Measurements from ENCODE around the gene TSPAN1. TPM values are rescaled to one million over a fixed set of nuclear protein-coding genes. Genes with fewer than 3 reads are reported as not detected.

The TSPAN1 gene
- total and polyA plus RNA-seq, 2 of the 13 experiments (the other 11 are each of a cell fraction or from before 2014, with no cell fraction given) = 1.7 to 2.9 TPM

- TF ChIP-seq, protein P1, sequence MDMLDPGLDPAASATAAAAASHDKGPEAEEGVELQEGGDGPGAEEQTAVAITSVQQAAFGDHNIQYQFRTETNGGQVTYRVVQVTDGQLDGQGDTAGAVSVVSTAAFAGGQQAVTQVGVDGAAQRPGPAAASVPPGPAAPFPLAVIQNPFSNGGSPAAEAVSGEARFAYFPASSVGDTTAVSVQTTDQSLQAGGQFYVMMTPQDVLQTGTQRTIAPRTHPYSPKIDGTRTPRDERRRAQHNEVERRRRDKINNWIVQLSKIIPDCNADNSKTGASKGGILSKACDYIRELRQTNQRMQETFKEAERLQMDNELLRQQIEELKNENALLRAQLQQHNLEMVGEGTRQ (IDR thresholded peaks at IDR 0.05; ENCODE audit: low read depth, low read length) = no peak
- TF ChIP-seq, protein P1 (CRISPR knock-in tag; IDR thresholded peaks at IDR 0.05; ENCODE audit: borderline replicate concordance) = no peak
- peak; percentile 32 for TF ChIP-seq SKI (IDR thresholded peaks at IDR 0.05; ENCODE audit: partially characterized antibody)
- no peak for TF ChIP-seq ZNF883 (CRISPR knock-in tag; IDR thresholded peaks at IDR 0.05; ENCODE audit: not compliant biosample characterization)
- TF ChIP-seq HMGXB4 (CRISPR knock-in tag; IDR thresholded peaks at IDR 0.05; ENCODE audit: borderline replicate concordance in 1 of 2, low read depth in 1 of 2) = no peak
- TF ChIP-seq AKAP8 (CRISPR knock-in tag; IDR thresholded peaks at IDR 0.05) = no peak
- no peak for TF ChIP-seq RBM22 (optimal IDR thresholded peaks at IDR 0.05; ENCODE audit: low read length)
- TF ChIP-seq, protein P2, sequence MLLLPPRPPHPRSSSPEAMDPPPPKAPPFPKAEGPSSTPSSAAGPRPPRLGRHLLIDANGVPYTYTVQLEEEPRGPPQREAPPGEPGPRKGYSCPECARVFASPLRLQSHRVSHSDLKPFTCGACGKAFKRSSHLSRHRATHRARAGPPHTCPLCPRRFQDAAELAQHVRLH (CRISPR knock-in tag; IDR thresholded peaks at IDR 0.05; ENCODE audit: borderline replicate concordance, low read depth) = peak; percentile 25; the same call in 1 of the 2 replicates
- TF ChIP-seq RFXAP (CRISPR knock-in tag; IDR thresholded peaks at IDR 0.05; ENCODE audit: borderline replicate concordance) = no peak
- TF ChIP-seq REL (CRISPR knock-in tag; conservative IDR thresholded peaks at IDR 0.05) = no peak
- TF ChIP-seq, protein P3, sequence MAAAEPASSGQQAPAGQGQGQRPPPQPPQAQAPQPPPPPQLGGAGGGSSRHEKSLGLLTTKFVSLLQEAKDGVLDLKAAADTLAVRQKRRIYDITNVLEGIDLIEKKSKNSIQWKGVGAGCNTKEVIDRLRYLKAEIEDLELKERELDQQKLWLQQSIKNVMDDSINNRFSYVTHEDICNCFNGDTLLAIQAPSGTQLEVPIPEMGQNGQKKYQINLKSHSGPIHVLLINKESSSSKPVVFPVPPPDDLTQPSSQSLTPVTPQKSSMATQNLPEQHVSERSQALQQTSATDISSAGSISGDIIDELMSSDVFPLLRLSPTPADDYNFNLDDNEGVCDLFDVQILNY (CRISPR knock-in tag; conservative IDR thresholded peaks at IDR 0.05) = no peak
- TF ChIP-seq CC2D1A (CRISPR knock-in tag; IDR thresholded peaks at IDR 0.05) = no peak
- TF ChIP-seq CAMTA2 (CRISPR knock-in tag; IDR thresholded peaks at IDR 0.05; ENCODE audit: borderline replicate concordance) = no peak
- no peak for TF ChIP-seq KAT7 (CRISPR knock-in tag; IDR thresholded peaks at IDR 0.05; ENCODE audit: borderline replicate concordance)
- TF ChIP-seq ZFX (CRISPR knock-in tag; IDR thresholded peaks at IDR 0.05; ENCODE audit: low read depth) = peak; percentile 62
- TF ChIP-seq RFX1 (IDR thresholded peaks at IDR 0.05) = no peak
- 0 out of 2 replicates have a peak, but pooled peaks have one; percentile 25 for TF ChIP-seq SALL2 (CRISPR knock-in tag; IDR thresholded peaks at IDR 0.05)
- TF ChIP-seq, protein P4, sequence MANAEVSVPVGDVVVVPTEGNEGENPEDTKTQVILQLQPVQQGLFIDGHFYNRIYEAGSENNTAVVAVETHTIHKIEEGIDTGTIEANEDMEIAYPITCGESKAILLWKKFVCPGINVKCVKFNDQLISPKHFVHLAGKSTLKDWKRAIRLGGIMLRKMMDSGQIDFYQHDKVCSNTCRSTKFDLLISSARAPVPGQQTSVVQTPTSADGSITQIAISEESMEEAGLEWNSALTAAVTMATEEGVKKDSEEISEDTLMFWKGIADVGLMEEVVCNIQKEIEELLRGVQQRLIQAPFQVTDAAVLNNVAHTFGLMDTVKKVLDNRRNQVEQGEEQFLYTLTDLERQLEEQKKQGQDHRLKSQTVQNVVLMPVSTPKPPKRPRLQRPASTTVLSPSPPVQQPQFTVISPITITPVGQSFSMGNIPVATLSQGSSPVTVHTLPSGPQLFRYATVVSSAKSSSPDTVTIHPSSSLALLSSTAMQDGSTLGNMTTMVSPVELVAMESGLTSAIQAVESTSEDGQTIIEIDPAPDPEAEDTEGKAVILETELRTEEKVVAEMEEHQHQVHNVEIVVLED (CRISPR knock-in tag; IDR thresholded peaks at IDR 0.05; ENCODE audit: borderline replicate concordance) = 0 out of 2 replicates have a peak, but pooled peaks have one; percentile 20
- TF ChIP-seq, protein P5, sequence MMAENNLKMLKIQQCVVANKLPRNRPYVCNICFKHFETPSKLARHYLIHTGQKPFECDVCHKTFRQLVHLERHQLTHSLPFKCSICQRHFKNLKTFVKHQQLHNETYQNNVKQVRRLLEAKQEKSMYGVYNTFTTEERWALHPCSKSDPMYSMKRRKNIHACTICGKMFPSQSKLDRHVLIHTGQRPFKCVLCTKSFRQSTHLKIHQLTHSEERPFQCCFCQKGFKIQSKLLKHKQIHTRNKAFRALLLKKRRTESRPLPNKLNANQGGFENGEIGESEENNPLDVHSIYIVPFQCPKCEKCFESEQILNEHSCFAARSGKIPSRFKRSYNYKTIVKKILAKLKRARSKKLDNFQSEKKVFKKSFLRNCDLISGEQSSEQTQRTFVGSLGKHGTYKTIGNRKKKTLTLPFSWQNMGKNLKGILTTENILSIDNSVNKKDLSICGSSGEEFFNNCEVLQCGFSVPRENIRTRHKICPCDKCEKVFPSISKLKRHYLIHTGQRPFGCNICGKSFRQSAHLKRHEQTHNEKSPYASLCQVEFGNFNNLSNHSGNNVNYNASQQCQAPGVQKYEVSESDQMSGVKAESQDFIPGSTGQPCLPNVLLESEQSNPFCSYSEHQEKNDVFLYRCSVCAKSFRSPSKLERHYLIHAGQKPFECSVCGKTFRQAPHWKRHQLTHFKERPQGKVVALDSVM (CRISPR knock-in tag; IDR thresholded peaks at IDR 0.05) = peak; percentile 46; the same call in 1 of the 2 replicates
- TF ChIP-seq NFYB (CRISPR knock-in tag; IDR thresholded peaks at IDR 0.05) = no peak
These were observed 8.4 kb downstream of the TSPAN1 start (continued) for GRCh38 chr1:46183079-46183847.

Measured in HepG2 (cell line).